Measurements from ENCODE around the gene ATP6AP1. TPM values are rescaled to one million over a fixed set of nuclear protein-coding genes. Genes with fewer than 3 reads are reported as not detected.
A peak's percentile ranks its signal among the peaks of the same experiment; 100 is the strongest.

The ATP6AP1 gene
- total RNA-seq, 3 donors from 2014 or later (not counting 1 experiment from before 2014, with no cell fraction given) = 62.4 to 71.7 (median 65.9) TPM

DNA sequence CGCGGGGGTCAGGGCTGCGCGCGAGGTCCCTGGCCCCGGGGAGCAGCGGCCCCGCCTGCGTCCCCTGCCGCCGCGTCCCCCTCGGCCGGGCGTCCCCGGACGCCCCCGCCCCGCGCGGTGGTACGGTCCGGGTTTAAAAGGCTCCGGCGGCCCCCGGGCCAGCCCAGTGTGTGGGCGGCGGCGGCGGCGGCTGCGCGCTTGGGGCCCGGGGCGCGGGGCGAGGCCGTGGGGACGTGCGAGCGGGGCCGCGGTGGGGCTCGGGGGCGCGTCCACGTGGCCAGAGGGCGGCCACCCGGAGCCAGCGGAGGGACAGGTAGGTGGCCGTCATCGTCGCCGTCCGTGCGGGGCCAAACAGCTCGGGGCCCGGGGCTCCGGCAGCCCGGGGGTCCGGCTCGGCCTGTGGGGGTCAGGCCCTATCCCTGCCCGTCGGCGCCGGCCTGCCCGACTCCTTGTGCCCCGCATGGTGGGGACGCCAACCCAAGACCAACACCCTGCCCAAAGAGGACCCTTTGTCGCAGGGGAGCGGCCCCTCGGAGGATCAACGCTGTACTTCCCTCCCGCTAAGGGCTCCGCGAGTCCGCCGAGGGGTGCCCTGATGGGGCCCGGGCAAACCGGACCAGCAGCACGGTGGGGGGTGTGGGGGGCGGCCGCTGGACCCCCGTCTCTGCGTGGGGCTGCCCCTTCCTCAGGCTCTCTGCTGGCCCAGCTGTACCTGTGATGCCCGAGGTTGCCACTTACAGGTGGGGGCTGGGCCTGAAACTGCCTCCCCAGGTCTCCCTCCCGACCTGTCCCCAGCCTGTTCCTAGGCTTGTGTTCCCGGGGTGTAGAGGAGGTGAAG lies 29.9 kb downstream of the ATP6AP1 start, which contains the start of gene PLXNA3:
Gene PLXNA3 (plus strand): TSS at position 166 of the 838 bp plus-strand sequence. CDS start 1,903 bp downstream, outside the sequence.
- Histone ChIP-seq H3K9me3 (ENCODE audit: control insufficient read depth, insufficient read depth, low read length) (no peaks in the 10 kb centered on the region), H3K27ac (ENCODE audit: low read length) (no peak within 1 kb of the TSS), H3K36me3 (ENCODE audit: control insufficient read depth, insufficient read depth, low read length) (no peaks in the 10 kb centered on the region), H3K4me3 (ENCODE audit: low read length) (peak within 1 kb of the TSS; percentile 49), H3K27me3 (ENCODE audit: control insufficient read depth, insufficient read depth, low read length) (no peaks in the 10 kb centered on the region), H3K4me1 (ENCODE audit: control insufficient read depth, insufficient read depth, low read length) (peaks cover 21% of the 10 kb centered on the region)
- TF ChIP-seq, protein P1, sequence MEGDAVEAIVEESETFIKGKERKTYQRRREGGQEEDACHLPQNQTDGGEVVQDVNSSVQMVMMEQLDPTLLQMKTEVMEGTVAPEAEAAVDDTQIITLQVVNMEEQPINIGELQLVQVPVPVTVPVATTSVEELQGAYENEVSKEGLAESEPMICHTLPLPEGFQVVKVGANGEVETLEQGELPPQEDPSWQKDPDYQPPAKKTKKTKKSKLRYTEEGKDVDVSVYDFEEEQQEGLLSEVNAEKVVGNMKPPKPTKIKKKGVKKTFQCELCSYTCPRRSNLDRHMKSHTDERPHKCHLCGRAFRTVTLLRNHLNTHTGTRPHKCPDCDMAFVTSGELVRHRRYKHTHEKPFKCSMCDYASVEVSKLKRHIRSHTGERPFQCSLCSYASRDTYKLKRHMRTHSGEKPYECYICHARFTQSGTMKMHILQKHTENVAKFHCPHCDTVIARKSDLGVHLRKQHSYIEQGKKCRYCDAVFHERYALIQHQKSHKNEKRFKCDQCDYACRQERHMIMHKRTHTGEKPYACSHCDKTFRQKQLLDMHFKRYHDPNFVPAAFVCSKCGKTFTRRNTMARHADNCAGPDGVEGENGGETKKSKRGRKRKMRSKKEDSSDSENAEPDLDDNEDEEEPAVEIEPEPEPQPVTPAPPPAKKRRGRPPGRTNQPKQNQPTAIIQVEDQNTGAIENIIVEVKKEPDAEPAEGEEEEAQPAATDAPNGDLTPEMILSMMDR (IDR thresholded peaks at IDR 0.05) = no peak
- H3K36me3 Mint-ChIP-seq = no peaks in the 10 kb centered on the region
- peaks cover 6 to 18% of the 10 kb centered on the region in 2 donors for H3K4me1 Mint-ChIP-seq
- DNase-seq (peak; percentile 57 to 80), ATAC-seq (peak; percentile 84 to 91 (median 87))
- peaks cover 0 to 7% of the 10 kb centered on the region in 2 donors for H3K27me3 Mint-ChIP-seq (ENCODE audit: low read depth in 2 of 2)
- intact Hi-C loops (cut with micrococcal nuclease) = no loop called here
- H3K4me3 Mint-ChIP-seq = peak within 1 kb of the TSS; percentile 95
- peak within 1 kb of the TSS; percentile 83 to 92 for H3K27ac Mint-ChIP-seq
- 1% methylated on average over 83 of the region's 88 CpGs for WGBS (ENCODE audit: insufficient coverage)
- H3K9me3 Mint-ChIP-seq = no peaks in the 10 kb centered on the region

DNA sequence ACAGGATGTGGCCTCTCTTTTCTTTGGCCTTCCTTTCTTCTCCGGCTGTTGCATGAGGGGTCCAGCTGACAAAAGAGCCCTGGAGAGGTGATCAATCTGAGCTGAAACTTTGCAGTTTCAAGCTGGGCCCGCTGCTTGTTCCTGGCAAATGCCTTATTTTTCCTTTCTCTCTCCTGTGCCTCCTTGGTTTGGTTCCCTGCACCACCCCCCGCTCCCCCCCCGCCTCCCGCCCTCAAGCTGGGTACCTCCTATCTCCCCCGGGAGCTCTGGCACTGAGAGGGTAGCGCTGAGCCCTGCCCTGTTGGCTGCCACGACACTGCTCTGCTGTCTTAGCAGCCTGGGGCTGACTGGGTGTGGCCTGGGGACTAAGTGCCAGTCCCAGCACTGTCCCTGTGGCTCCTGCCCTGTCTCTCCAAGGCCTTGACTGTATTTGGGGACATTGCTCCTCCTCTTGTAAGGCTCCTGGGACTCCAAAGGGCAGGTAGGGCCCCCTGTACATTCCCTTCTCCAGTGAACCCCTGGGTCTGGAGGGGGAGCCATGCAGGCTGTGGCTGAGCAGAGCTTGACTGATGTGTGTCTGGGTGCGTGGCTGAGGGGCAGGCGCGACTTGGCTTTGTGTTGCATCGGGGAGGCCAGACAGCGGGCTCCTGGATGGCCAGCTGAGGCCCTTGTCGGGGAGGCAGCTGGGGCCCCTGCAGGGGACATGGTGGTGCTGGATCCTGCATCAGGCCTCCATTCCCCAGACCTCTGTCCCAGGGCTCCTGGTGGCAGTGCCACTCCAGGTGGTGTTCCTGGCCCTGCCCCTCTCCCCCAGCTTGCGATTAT lies 30.7 kb downstream of the ATP6AP1 start:
- Histone ChIP-seq H3K4me3 (ENCODE audit: low read length) (peak overlapping the region; percentile 44), H3K27ac (ENCODE audit: low read length) (no peak overlapping the region), H3K9me3 (ENCODE audit: control insufficient read depth, insufficient read depth, low read length) (no peaks in the 10 kb centered on the region), H3K27me3 (ENCODE audit: control insufficient read depth, insufficient read depth, low read length) (no peaks in the 10 kb centered on the region), H3K36me3 (ENCODE audit: control insufficient read depth, insufficient read depth, low read length) (no peaks in the 10 kb centered on the region), H3K4me1 (ENCODE audit: control insufficient read depth, insufficient read depth, low read length) (peaks cover 21% of the 10 kb centered on the region)
- H3K27ac Mint-ChIP-seq = peak overlapping the region in 1 of 2 donors; percentile 18
- H3K36me3 Mint-ChIP-seq = no peaks in the 10 kb centered on the region
- H3K4me1 Mint-ChIP-seq = peaks cover 6 to 18% of the 10 kb centered on the region in 2 donors
- peak in 1 of 3 donors; percentile 53 for ATAC-seq
- TF ChIP-seq, protein P1 (IDR thresholded peaks at IDR 0.05) = no peak
- intact Hi-C loops (cut with micrococcal nuclease) = no loop called here
- H3K27me3 Mint-ChIP-seq (ENCODE audit: low read depth in 2 of 2) = peaks cover 0 to 7% of the 10 kb centered on the region in 2 donors
- no peaks in the 10 kb centered on the region for H3K9me3 Mint-ChIP-seq
- peak overlapping the region; percentile 79 for H3K4me3 Mint-ChIP-seq
- 55% methylated on average over 11 of the region's 15 CpGs for WGBS (ENCODE audit: insufficient coverage)
- DNase-seq = peak in 1 of 2 donors; percentile 38

DNA sequence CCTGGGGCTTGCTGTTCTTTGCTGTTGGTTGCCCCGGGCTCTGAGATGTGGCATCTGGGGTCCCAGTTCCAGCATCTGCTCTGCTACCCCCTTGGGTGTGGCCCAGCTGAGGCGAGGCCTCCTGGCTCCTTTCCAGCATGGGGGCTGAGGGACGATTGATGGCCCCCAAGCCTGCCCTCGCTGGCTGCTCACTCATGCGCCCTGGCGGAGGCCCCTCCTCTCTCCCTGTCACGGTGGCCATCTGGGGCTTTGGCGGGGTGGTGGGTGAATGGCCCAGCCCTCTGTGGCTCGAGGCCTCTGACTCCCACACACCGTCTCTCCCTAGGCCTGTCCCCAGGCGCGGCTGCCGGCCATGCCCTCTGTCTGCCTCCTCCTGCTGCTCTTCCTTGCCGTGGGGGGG lies 31.4 kb downstream of the ATP6AP1 start:
- Mint-ChIP-seq H3K4me1 (peaks cover 6 to 18% of the 10 kb centered on the region in 2 donors), H3K4me3 (peak overlapping the region; percentile 52), H3K27ac (no peak overlapping the region), H3K27me3 (ENCODE audit: low read depth in 2 of 2) (peaks cover 0 to under 1% of the 10 kb centered on the region in 2 donors), H3K36me3 (no peaks in the 10 kb centered on the region), H3K9me3 (no peaks in the 10 kb centered on the region)
- WGBS (ENCODE audit: insufficient coverage) = 70% methylated on average over 13 of the region's 14 CpGs
- ATAC-seq (no peak), DNase-seq (no peak)
- H3K4me3 ChIP-seq (ENCODE audit: low read length) = no peak overlapping the region
- H3K27ac ChIP-seq (ENCODE audit: low read length) = no peak overlapping the region
- no peaks in the 10 kb centered on the region for H3K36me3 ChIP-seq (ENCODE audit: control insufficient read depth, insufficient read depth, low read length)
- intact Hi-C loops (cut with micrococcal nuclease) = no loop called here
- H3K9me3 ChIP-seq (ENCODE audit: control insufficient read depth, insufficient read depth, low read length) = no peaks in the 10 kb centered on the region
- no peaks in the 10 kb centered on the region for H3K27me3 ChIP-seq (ENCODE audit: control insufficient read depth, insufficient read depth, low read length)
- peaks cover 21% of the 10 kb centered on the region for H3K4me1 ChIP-seq (ENCODE audit: control insufficient read depth, insufficient read depth, low read length)
- TF ChIP-seq, protein P1 (IDR thresholded peaks at IDR 0.05) = no peak
